NCI-H146 treated with DMSO at 0.1 percent for 48 hours (cell line): Measurements from ENCODE around the gene CLCC1.

Experiments
- DNase-seq: peaks from one replicate; lab custom pipeline; 2025; ENCODE audit not compliant: unreplicated experiment; lab: John Stamatoyannopoulos, UW

Gene CLCC1

GRCh38 chr1:108916788-108917187 is 46.5 kb downstream of the CLCC1 start:
- DNase-seq = no peak
